Hypothalamus (tissue), 51 donors: ENCODE results near the gene ACOX2.
A peak's percentile ranks its signal among the peaks of the same experiment; 100 is the strongest.

Experiments
- DNase-seq, 51 donors: peaks; one replicate each; lab custom pipeline; 2025; lab: John Stamatoyannopoulos, UW

ACOX2 gene

DNA sequence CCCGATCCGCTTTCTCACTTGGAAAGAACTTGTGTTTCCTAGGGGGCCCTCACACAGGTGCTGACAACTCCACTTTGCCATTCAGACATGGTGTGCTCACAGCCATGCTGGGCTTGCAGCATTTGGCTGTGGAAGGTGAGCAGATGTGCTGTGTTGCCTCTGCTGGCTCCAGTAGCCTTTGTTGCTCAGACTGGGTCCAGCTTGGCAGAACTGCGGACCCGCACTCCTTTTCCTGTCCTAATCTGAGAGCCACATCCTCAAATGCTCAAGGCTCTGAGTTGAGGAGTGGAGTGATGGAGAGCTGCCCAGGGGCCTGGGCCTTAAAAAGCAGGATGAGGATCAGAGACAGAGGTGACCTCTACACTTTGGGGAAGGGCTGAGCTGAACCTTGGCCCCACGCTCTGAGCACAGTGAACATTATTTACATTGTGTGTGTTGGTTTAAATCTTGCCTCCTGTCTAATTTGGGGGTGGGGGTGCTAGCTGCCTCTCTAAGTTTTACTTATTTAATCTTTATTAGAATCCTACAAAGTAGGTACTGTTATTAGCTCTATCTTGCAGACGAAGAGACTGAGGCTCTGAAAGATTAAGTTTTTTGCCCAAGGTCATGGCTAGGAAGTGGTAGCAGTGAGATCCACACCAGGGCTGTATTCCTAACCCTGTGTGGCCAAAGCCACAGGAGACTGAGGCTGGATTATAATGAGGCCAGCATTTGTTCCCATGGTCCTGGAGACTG lies 17.2 kb downstream of the ACOX2 start:
- no peak for DNase-seq

DNA sequence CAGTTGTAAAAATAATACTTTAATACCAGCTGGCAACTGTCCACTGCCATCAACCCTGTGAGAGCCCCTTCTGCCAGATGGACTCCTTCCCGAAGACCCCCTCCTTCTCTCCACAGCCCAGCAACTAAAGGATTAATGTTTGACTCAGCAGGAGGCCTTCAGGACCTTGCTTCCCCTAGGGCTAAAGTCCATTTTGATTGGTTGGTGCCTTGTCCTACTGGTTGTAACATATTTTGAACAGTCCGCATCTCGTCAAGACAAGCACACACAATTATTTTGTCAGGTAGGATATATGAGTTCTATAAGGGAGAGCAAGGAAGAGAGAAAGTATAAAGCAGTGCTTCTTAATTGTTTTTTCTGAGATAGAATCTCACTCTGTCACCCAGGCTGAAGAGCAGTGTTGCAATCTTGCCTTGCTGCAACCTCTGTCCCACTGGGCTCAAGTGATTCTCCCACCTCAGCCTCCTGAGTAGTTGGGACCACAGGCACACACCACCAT lies 18.6 kb downstream of the ACOX2 start:
- DNase-seq, result no peak

DNA sequence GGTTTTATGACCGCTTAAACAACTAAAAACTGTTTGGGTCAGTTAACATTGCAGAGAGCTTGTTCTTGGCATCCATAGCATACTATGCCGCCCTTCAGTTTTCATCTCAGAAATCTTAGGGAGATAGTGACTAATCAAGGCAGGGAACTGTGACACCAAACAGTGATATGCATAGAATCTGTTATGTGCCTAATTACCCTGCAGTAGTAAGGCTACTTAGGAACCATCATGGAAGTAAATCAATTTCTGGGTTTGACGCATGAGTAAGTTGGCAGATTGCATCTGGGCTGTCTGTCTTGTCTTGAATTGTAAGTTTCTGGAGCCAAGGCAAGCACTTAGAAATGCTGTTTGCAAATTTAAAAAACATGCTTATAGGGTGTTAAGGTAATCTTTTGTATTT lies 22.6 kb downstream of the ACOX2 start:
- DNase-seq, result no peak

DNA sequence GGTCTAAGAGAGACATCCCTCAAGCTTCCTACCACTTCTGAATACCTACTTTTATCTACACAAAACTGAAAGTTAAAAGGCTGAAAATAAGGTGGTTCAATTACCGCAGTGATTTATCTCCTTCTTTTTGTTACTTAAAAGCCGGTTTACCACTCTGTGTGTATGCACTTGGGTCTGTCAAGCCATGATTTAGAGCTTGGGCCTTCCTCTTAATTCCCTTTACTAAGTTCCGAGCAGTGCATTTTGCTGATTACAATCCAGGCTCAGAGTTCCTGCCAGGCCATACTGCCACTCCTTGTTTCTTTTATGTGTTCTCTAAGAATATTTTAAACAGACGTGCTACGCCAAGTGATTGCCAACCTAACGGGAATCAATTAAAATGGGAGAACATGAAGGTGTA lies 28.6 kb downstream of the ACOX2 start:
- DNase-seq, result no peak

DNA sequence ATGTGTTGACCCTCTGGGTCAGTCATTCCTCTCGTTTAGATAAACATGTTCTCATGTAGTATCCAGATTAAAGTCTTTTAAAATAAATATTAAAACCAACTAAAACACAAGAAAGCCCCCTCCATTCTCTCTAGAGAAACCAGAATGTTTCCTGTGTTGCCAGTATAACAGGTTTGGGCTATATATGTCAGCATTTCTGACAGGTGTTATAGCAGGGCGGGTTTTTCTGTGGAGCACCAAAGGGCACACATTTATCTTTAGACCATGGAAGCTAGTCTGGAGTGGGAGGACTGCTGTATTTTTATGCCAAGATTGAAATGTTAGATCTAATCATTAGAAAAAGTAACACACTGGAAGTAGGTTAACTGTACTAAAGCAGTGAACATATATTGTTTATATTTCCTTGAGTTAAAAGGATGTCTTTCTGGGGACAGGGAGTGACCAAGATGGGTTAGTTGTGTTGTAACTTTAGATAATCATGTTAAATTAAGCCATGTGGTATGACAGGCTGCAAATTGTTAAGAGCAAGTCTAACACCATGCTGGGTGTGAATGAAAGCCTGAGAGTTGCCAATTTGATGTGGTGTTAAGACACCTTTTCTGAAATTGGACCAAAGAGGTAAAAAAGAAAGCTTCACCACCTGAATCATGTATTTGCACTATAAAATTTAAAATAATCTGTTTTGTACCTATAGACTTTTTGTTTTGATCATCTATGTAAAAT lies 29.5 kb downstream of the ACOX2 start:
- no peak for DNase-seq

DNA sequence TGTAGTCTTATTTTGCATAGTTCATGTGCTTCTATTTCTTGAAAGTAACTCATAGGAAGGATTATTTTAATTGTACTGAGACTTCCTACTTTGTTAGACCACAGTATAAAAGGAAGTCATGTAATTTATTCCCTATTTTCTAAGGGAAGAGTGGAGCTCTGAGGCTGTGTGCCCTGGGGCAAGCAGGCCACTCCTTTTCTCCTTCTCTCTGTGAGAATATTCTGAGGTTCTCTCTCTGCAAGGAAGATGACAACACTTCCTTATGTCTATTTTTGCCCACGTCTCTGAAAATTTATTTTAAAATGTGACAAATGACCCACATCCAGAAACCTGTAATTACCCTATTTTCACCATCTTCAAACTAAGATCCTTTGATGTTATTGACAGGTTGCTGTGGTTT lies 34.1 kb downstream of the ACOX2 start:
- DNase-seq, result no peak

DNA sequence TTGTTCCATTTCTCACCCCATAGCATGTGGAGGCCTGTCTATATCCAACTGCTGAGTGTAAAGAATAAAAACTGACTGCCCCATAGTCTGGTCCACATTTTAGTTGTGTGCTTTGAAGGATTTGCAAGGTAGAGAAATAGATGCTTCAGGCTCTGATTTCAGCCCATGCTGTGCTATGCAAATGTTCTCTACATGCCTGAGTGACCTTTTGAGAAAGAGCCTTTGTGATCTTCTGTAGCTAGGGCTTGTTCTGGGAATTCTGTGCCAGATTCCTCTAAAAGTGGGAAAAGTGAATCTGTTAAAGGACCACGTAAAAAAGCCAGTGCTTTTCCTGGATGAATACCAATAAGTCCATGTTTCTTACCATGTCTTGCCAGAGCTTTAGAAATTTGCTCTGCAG lies 39.9 kb downstream of the ACOX2 start:
- peak in 3 of 51 donors; percentile 19 to 44 (median 29) for DNase-seq

DNA sequence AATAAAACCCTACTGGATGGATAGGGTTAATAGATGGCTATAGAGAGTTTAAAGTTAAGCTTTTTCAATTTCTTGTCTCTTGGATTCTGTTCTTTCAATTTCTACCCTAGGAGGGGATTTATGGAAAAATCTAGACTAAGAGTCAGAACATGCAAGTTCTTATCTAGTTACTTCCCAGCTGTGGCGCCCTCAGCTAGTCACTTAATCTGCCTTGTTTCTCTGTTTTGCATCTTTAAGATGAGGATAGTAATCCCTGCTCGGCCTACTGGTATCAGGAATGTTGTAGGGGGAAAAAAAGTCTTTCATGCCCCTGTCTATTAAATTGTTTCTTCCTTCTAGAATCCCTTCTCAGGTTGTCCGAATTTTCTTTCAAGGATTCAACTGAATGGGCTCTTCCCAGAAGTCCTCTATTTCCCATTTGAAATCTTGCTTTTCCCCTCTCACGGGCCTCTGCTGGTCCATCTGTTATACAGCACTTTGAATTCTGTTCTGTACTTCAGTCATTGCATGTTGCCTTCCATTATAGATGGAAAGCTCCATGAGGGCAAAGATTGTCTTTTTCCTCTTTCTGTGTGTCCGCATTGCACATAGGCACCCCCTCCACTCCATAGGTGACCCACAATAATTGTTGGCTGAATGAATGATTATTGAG lies 40.7 kb downstream of the ACOX2 start:
- no peak for DNase-seq

DNA sequence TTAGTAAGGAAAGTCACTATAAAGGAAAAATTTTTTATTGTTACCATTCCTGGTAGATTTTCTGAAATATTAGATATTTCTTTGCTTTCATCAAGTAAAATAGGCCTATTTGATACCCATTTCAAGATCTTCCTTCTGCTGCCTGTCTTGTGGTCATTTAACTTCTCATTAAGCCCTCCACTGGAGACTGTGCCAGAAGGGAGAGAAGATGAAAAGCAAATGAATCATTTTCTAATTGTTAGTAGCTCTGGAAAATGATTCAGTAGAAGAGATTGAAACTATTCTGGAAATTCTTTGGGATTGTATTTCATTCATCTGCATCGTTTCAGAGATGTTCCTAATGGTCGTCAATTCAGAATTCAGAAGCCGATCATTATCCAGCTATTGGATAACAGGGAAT lies 41.9 kb downstream of the ACOX2 start:
- DNase-seq, result no peak

DNA sequence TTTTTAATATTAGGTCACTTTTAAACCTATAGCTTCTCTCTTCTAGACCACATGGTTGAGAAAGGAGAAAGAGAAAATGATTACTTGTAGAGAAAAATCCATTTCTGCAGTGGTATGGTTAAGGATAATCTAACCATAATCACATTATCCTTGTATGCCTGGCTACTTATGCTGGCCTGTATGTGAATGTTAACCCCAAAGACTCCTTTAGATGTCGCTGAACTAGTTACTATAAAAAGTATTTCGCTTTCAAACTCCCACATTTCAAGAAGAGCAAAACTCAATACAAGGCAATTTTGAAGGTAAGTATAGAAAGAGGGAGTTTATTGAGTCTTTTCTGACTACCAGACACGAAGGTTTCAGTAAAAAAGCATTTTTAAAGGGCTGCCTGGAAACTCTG lies 42.9 kb downstream of the ACOX2 start:
- no peak for DNase-seq

DNA sequence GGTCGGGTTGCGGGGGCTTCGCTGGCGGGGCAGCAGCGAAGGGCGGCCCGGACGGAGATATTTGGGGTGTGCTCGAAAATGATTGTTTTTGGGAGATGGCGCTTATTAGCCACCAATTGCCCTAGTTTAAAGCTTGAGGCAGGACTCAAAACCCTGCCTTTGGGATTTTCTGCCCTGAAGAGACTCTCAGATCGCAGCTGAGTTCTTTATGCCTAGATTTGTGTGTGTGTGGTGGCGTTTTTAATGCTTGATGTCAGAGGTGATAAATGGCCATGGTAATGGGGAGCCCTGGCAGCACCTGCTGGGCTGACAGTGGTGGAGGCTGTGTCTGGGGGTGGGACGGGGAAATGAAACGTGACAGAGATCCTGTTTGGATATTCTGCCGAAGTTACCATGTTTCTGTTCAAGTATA lies 44.5 kb downstream of the ACOX2 start:
- DNase-seq, result peak in 4 of 51 donors; percentile 6 to 24 (median 22)

DNA sequence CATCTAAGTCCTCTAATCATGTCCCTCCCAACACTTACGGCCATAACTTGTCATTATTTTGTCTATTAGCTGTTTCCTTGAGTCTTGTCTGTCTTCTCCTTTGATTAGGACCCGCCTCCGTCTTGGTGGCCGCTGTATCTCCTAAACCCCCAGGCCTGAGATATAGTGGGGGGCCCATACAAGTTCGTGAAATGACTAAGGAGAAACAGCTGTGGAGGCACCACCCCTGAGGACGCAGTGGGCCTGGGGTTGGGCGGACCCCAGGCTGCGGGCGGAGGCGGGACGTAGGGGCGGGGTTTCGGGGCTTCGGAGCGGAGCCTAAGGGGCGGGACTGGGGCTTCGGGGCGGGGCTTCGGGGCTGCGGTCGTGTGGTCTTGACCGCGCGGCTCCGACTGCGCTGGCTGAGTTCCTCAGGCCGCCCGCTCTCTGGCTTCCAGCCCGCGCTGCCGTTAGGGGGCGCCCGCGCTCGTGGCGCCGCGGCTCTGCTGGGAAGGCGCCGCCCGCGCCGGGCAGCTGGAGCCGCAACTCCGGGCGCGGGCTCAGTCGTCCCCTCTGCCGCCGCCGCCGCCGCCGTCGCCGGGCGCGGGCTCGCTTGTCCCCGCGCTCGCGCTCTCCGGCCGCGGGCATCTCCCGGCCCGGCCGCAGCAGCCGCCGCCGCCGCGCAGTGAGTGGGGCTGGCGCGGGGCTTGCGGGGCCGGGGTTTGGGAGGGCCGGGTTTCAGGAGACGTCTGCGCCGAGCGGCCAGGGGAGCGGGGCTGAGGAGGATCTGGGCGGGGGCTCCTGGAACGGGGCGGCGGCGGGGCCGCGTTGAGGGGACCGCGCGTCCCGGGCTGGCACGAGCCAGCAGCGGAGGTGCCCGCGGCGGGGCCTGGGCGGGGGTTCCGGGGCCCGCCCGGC lies 45.2 kb downstream of the ACOX2 start, which contains the start of gene KCTD6:
TSS of gene KCTD6 (plus strand) at position 591 of the 897 bp plus-strand sequence. CDS start 6,660 bp downstream, outside the sequence.
- peak in 50 of 51 donors; percentile 37 to 94 (median 81) for DNase-seq

DNA sequence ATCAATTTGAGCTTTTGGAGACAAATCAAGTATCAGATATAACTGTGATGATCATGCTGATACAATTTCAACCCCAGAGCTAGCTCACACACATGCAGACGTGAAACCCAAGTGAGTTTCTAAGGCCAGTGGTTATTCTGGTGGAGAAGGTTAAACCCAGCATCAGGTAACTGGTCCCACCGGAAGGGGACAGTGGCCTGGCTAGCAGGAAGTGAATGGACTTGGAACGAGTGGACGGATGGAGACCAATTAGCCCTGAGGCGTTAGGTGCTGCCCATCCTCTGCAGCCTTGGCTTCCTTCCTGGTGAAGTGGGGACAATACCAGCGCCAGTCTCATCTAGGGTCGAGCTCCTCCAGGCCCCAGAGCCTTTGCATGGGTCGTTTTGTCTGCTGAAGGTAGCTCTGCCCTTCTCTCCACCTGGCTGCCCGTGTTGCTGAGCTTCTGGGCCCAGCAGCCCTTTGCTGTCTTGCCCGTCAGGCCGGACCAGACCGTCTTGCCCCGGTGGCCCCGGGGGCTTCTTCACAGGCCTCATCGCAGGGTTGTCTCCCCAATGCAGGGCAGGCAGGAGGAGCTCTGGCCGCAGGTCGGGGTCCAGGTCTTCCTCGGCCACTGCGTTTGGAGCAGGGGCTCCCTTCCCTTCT lies 46.0 kb downstream of the ACOX2 start:
- DNase-seq, result peak in 11 of 51 donors; percentile 10 to 52 (median 36)

DNA sequence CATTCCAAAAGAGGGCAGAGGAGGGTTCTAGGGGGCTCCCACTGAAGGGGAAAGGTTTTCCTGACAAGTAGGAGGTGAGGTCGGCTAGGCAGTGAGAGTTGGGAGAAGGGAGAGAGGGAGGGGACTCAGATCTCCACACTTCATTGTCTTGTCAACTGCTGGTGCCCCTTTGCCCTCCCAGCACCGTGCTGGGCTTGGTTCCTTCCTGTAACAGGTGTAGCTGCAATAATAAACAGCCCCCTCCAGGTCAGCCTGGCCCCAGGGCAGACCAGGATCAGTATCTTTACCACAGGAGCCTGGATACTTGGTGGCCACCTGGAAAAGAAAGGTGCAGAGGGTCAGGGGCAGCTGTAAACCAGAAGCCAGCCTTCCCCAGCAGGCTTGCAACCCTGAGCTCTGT lies 48.0 kb downstream of the ACOX2 start:
- DNase-seq, result no peak

DNA sequence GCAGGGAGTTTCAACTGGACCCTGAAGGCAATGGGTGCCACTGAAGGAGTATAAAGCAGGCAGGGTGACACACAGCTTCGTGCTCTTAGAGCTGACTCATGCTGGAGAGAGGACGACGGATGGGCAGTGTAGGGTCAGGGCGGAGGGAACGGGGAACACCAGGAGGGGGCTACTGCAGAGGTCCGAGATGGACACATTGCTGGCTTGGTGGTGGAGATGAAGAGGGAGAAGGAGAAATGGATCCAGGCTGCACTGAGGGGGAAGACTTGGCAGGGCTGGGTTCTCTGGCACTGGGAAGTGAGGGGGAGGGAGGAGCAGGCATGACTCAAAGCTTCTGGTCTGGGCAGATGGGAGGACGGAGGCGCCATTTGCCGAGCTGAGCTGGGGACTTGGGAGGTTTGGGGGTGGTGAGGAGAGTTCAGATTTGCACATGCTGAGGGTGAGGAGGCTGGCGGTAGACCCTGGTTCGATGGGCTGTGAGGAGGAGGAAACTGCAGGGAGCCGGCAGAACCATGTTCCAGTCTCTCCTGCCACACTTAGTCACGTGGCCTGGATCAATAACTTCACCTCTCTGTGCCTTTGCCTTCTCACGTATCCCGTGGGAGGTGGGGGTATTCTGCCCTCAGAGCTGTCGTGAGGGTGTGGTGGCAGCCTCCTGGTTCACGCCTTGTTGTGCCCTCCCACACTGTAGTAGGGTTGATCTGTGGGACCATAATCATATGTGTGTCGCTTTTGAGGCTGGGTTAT lies 49.7 kb downstream of the ACOX2 start:
- DNase-seq, result peak in 3 of 51 donors; percentile 24 to 73 (median 28)

DNA sequence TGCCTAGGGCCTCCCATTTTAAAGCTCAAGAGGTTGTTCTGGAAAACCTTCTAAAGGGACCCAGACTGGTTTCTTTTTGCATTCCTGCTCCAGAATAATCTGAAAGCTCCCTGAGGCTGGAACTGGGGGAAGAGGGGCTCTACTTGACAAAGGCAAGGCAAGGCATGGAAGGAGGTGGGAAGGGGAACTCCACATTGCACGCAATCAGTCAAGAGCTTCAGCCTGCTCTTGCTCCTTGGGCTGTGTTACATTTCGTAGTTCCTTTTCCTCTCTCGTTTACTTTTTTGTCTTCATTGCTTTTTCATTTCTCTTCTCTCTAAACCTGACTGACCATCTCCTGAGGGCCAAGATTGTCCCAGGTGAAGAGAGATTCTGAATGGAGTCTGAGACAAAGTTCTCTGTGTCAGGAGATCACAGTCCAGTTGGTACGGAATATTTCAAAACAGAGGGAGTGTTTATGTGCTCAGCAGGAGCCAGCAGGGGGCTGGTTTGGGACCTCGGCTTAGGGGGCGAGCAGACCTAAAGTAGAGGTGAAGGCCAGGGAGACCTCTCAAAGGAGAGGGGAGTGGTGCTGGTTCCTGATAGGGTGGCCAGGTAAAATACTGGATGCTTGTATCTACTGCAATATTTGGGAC lies 51.1 kb downstream of the ACOX2 start:
- no peak for DNase-seq

DNA sequence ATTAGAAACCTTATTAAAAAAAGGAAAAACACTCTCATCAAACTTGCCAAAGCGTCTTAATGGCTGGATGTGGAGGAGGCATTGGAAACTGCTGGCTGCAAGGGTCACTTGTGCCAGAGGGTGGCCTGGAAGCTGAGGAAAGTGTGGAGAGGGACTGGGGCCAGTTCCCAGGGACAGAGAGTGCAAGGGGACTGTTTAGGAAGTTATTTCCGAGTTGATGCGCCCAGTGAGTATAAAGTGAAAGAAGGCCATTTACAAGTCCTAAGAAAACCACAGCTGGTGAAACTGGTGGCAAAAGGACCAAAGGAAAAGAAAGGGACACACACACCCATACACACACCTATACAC lies 52.3 kb downstream of the ACOX2 start:
- peak in 2 of 51 donors; percentile 7 to 20 for DNase-seq

DNA sequence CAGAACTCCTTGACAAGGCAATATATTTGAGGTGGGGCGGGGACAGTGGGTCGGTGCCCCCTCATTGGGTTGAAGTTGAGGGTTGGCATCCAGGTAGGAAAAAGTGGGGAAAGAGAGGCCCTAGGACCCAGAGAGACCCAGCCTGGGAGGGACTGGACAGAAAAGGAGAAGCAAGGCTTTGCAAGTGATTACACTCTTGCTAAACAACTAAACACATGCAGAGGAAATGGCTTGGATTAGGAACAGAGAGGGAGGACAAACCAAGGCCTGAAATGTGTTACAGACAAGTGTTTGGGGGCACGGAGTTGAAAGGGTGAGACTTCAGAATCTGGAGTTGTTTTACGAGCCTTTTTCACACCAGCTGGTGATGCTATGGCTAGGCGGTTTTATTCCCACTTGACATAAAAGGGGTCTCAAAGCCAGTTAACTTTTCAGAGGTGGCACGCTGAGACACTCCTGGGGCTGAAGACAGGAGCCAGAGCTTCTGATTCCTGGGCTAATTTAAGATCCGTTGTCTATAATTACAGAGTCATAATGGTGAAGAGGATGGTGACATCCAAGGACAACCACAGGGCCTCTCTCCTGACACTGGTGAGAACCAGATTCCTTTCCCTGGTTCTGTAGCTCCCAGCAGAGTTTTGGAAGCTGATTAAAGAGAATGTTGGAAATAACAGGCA lies 52.8 kb downstream of the ACOX2 start:
- DNase-seq, result peak in 1 of 51 donors; percentile 19
